Stimulated activated CD4-positive, alpha-beta T cell treated with anti-CD3 and anti-CD28 coated beads, Interleukin-2, amount 100 ng/mL, for 48 hours (primary cell): Measurements from ENCODE around the gene CHAF1B.
A peak's percentile ranks its signal among the peaks of the same experiment; 100 is the strongest.
"Not testable (repeated sequence)": the region's sequence is repeated elsewhere in the genome, so short reads cannot be mapped to it uniquely, and the experiment has no call there.

ENCODE experiments used
- DNase-seq, 2 donors: peaks; one replicate each; pipeline ENCODE4 v3.0.0-alpha.2; 2020

The CHAF1B gene

GRCh38 chr21:36391649-36392048 lies 6.5 kb downstream of the CHAF1B start:
- DNase-seq = not testable (repeated sequence)

- no peak for DNase-seq
Observed at GRCh38 chr21:36395353-36396111, 10.3 kb downstream of the CHAF1B start.

GRCh38 chr21:36396325-36396724 lies 11.1 kb downstream of the CHAF1B start:
- DNase-seq = no peak

GRCh38 chr21:36396971-36397370 lies 11.8 kb downstream of the CHAF1B start:
- DNase-seq = no peak

- DNase-seq = no peak
Observed at GRCh38 chr21:36397606-36398005, 12.4 kb downstream of the CHAF1B start.

- not testable (repeated sequence) for DNase-seq
Observed at GRCh38 chr21:36399736-36400135, 14.5 kb downstream of the CHAF1B start.

GRCh38 chr21:36400719-36401118 lies 15.5 kb downstream of the CHAF1B start:
- DNase-seq = no peak

GRCh38 chr21:36402339-36402738 lies 17.1 kb downstream of the CHAF1B start:
- DNase-seq = no peak

GRCh38 chr21:36403713-36404112 lies 18.5 kb downstream of the CHAF1B start:
- DNase-seq = no peak

GRCh38 chr21:36408568-36408967 lies 23.4 kb downstream of the CHAF1B start:
- DNase-seq = no peak

- DNase-seq = no peak
Observed at GRCh38 chr21:36411301-36411700, 26.1 kb downstream of the CHAF1B start.

- DNase-seq = no peak
Observed at GRCh38 chr21:36412916-36413315, 27.7 kb downstream of the CHAF1B start.

GRCh38 chr21:36415375-36415774 lies 30.2 kb downstream of the CHAF1B start:
- DNase-seq = no peak

GRCh38 chr21:36419241-36419640 lies 34.0 kb downstream of the CHAF1B start:
- DNase-seq = no peak

GRCh38 chr21:36419996-36420395 lies 34.8 kb downstream of the CHAF1B start:
- peak; percentile 27 to 37 for DNase-seq

GRCh38 chr21:36420571-36421339 lies 35.6 kb downstream of the CHAF1B start:
- no peak for DNase-seq

GRCh38 chr21:36422279-36423098 lies 37.3 kb downstream of the CHAF1B start:
- DNase-seq = peak; percentile 39 to 44

- no peak for DNase-seq
Observed at GRCh38 chr21:36423771-36424433, 38.7 kb downstream of the CHAF1B start.

GRCh38 chr21:36424592-36424991 lies 39.4 kb downstream of the CHAF1B start:
- DNase-seq = no peak

GRCh38 chr21:36425286-36425685 lies 40.1 kb downstream of the CHAF1B start:
- no peak for DNase-seq

GRCh38 chr21:36427502-36427901 lies 42.3 kb downstream of the CHAF1B start:
- DNase-seq = no peak

- DNase-seq = no peak
Observed at GRCh38 chr21:36428761-36429432, 43.7 kb downstream of the CHAF1B start.
